HG03103 (cell line): Measurements from ENCODE around the gene C2CD3.

Experiments used
- ATAC-seq: cut with Tn5 transposase; IDR thresholded peaks from one replicate; pipeline ENCODE4 v1.9.1; 2021; ENCODE audit warnings: low read depth; ENCODE audit not compliant: unreplicated experiment

C2CD3 gene

GRCh38 chr11:74007691-74008372, 163.0 kb downstream of the C2CD3 start:
- no peak for ATAC-seq

- ATAC-seq = no peak
These were observed 164.0 kb downstream of the C2CD3 start for GRCh38 chr11:74006743-74007304.

- ATAC-seq = no peak
These were observed 164.9 kb downstream of the C2CD3 start for GRCh38 chr11:74005721-74006517.

DNA sequence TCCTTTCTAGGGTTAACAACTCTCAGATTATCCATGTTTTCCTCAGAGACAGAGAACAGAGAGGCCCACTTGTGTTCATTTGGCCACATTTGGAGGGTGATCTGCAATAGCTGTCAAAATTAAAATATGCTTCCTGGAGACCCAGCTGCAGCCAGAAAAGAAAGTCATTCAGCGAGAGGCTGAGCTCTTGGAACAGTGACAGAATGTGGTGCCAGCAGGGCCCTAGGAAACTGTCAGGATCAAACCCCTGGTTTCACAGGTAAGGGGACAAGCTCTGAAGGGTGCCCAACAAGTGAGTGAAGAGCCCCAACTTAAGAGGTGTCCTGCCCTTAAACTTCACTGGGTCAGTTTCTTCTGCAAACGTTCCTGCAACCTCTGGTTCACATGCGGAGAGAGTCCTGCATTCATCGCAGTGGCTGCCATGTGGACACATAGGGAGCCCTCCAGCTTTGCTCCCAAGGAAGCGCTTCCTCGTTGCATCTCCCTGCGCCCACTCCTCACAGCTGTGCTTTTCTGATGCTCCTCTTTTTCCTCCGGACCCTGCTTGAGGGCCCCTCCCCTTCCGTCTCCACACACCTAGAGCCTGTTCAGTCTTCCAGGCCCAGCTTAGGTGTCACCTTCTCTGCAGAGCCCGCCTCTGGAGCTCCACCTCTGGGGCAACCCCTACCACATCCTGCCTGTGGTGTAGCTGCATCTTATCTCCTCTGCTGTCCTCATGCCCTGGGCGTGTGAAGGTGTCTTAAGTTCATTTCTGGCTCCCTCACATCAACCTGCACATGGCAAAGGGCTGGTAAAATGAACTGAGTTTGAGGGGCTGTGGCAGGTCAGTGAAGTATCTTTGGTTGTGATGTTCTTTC, 165.8 kb downstream of the C2CD3 start:
- no peak for ATAC-seq

GRCh38 chr11:74004046-74004695, 166.6 kb downstream of the C2CD3 start:
- ATAC-seq = no peak

GRCh38 chr11:74002832-74003231, 168.0 kb downstream of the C2CD3 start:
- ATAC-seq = no peak

GRCh38 chr11:74001822-74002286, 168.9 kb downstream of the C2CD3 start:
- ATAC-seq = no peak

DNA sequence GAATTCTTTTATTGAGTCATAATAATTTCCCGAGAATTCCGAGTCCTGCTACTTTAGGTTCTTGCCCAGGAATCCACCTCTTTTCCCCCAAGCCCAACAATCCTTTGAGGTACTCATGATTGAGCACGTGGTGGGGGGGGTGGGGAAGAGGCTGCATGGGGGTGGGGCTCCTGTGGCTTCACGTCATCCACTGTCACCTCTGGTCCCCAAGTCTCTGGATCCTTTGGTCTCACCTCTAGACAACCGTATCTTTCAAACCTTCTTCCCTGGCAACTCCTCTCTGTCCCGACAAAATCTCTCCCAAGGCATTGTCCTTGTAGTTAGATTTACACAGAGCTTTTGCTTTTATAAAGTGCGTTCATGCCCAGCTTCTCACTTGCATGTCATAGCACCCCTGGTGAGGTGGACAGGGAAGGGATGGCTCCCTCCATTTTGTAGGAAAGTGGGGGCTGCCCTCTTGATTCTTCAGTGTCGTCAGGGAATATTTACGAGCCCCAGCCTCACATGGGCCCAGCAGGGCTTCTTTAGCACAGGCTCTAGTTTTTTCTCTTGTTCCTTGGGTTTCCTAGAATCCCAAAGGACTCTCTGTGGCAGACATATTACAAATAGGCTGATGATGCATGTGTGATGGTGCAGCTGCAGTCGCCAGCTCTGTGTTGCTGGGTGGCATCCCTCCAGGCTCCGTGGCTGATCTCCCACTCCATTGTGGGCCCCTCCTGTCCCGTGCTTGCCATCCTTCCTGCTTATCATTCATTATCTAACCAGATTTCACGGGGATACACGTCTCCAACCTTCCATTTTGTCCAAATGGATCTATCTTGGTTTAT, 170.3 kb downstream of the C2CD3 start:
- no peak for ATAC-seq

DNA sequence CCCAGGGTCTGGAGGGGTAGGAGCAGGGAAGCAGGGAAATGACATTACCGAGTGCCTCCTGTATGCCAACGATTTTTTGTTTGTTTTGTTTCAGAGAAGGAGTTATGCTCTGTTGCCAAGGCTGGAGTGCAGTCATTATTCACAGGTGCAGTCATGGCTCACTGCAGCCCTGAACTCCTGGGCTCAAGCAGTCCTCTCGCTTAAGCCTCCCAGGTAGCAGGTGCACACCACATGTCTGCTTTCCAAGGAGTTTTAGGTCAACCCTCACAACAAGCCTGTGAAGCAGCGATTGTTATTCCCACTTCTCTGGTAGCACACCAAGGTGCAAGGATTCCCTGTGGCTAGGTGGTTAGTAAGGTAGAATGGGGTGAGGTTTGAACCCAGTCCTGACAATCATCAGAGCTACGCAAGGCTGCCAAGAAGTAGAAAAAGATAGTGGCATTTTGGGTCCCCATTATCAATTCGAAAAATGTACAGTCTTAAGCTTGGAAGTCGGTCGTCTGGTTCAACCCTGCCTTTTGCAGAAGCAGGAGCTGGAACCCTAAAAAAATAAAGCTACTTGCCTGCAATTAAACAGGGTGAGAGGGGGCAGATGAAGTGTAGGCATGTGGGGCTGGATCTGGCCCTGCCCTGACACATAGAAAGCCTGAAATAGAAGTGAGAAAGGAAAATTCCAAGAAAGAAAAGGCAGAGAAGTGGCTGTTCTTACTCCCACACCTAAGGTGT, 171.1 kb downstream of the C2CD3 start:
- no peak for ATAC-seq

GRCh38 chr11:73998846-73999575, 171.8 kb downstream of the C2CD3 start:
- no peak for ATAC-seq

DNA sequence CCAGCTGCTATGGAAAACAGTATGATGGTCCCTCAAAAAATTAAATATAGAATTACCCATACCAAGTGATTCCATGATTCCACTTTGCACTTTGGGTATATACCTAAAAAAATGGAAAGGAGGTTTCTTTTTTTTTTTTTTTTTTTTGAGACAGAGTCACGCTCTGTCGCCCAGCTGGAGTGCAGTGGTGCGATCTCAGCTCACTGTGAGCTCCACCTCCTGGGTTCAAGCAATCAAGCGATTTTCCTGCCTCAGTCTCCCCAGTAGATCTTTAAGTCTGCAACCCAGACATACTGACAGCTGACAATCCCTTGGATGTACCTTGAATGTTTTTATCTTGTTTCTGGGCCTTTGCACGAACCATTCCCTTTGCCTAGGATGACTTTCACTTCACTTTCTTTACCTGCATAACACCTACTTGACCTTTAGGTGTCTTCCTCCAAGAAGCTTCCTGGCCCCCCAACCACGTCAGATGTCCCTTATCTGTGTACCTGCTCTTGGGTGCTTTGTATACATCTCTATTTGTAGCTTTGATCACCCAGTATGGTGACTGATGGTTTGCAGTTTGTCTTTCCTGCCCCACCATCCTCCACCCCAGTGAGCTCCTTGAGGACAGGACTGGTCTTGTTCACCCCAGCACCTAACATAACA, 173.6 kb downstream of the C2CD3 start:
- no peak for ATAC-seq

- ATAC-seq = no peak
These were observed 174.5 kb downstream of the C2CD3 start for GRCh38 chr11:73996161-73996747.

GRCh38 chr11:73995731-73996130, 175.1 kb downstream of the C2CD3 start:
- no peak for ATAC-seq

GRCh38 chr11:73995247-73995646, 175.6 kb downstream of the C2CD3 start:
- peak; percentile 35 for ATAC-seq

DNA sequence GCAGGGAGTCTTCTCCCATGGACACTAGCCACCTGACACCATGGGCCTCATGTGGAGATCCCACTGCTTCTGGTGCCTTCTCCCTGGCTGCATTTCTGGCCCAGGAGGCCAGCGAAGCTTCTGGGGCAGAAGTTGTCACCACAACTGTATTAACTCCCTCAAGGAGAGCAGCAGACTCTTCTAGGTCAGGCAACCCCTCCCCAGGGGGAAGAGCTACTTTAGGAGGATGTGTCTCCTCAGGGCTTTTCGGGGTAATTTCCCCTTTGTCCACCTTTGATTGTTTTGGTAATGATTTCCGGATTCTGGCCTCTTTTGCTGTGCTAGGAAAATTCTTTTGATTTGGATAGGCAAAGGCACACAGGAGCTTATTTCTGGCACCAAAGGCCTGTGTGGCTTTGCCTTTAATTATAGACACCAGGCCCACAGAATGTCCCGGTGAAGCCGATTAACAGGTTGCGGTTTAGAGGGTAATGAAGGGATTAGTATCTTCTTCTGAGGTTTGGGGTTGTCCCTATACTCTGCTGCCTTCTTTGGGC, 179.3 kb downstream of the C2CD3 start:
- ATAC-seq = no peak

DNA sequence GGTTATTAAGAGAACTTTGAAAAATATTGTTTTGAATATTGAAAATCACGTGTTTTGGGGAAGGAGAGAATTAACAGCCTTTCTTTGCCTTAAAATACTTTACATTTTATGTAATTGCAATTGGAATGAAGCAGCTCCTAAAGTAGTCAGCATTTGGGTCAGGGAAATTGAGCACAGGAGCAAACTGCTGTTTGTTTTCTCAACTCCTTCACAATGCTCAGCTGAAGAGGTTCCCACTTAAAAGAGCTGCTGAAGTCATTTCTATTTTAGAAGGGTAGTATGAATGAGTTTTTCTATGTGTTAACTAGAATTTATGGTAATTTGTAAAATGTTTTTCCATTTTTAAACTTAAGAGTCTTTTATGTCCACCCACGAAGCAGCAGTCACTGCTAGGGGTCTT, 180.1 kb downstream of the C2CD3 start:
- no peak for ATAC-seq

DNA sequence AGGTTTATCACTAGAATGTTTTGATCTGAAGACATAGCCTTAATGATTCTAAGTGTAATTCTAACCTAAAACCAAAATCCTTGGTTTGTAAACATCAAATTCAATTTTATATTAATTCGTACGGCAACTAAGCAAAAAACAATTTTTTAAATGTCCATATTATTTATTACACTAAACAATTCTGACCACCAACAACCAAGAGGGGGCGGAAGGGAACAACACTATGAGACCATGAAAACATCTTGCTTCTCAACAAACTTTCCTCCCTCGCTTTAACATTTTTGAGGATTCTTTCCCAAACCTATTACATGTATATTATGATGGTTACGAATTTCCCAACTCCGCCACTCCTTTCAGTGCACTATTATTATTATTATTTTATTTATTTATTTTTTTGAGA, 181.6 kb downstream of the C2CD3 start:
- ATAC-seq = no peak
